LNCaP clone FGC (cell line): ENCODE results near the gene DGKD.

Experiments
- DNase-seq: peaks from one replicate; pipeline ENCODE4 v3.0.0-alpha.2; 2011; ENCODE audit warnings: low read depth
- H3K4me3 ChIP-seq: 2 replicates; pipeline ENCODE4 v1.5.1; 2011; ENCODE audit warnings: mild to moderate bottlenecking, low read depth, low read length, control low read depth
- TF ChIP-seq, protein P1 (sequence below): IDR thresholded peaks from 2 replicates; pipeline ENCODE4 v1.5.1; 2012; ENCODE audit warnings: mild to moderate bottlenecking; ENCODE audit not compliant: control insufficient read depth, insufficient read depth; ENCODE audit errors: extremely low read depth

The DGKD gene

DNA sequence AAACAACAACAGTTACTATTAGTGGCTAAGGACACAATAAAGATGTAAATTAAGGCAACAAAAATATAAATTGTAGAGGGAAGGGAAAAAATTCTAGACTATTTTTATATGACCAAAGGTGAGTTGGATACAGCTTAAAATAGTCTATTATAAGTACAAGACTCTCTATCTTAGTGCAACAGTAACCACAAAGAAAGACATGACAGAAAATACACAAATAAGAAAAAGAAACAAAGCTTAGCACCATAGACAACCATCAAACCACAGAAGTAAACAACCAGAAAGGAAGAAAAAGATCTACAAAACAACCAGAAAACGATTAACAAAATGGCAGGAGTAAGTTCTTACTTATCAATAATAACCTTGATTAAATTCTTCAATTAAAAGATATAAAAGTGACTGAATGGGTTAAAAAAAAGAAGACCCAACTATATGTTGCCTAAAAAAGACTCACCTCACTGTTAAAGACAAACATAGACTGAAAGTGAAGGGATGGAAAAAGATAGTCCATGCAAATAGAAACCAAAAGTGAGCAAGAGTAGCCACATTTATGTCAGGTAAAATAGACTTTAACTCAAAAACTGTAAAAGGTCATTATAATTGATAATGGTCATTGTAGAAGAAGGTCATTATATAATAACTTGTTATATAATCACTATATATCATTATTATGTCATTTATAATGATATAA is 149.8 kb downstream of the DGKD start:
- no peak for DNase-seq
- H3K4me3 ChIP-seq, result no peak overlapping the region
- TF ChIP-seq, protein P1, sequence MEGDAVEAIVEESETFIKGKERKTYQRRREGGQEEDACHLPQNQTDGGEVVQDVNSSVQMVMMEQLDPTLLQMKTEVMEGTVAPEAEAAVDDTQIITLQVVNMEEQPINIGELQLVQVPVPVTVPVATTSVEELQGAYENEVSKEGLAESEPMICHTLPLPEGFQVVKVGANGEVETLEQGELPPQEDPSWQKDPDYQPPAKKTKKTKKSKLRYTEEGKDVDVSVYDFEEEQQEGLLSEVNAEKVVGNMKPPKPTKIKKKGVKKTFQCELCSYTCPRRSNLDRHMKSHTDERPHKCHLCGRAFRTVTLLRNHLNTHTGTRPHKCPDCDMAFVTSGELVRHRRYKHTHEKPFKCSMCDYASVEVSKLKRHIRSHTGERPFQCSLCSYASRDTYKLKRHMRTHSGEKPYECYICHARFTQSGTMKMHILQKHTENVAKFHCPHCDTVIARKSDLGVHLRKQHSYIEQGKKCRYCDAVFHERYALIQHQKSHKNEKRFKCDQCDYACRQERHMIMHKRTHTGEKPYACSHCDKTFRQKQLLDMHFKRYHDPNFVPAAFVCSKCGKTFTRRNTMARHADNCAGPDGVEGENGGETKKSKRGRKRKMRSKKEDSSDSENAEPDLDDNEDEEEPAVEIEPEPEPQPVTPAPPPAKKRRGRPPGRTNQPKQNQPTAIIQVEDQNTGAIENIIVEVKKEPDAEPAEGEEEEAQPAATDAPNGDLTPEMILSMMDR, result no peak

DNA sequence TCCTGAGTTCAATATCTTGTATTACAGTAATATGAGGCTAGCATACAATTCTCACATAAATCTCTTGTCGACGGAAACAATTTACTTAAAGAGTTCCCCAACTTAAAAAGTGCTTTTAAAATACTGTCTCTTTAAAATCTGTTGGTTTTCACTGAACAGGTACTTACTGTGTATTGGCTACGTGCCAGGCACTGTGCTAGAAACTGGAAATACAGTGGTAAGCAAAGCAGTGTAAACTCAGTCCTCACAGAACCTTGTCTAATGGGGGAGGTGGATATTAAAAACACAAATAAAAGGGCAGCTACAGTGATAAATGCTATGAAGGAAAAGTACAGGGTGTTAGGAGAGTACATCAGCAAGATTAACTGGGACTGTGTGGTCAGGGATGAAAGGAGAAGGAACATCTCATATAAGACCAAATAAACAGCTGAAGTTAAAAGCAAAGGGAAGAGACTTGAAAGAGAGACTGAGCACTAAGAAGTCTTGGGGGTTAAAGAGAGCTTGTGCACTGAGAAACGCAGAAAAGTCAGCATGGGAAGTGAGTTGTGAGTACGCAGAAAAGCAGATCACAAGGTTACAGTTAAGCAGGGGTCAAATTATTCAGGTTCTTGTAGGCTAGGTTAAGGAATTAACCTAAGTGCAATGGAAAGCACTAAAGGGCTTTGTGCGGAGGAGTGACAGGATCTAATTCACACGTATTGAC is 159.8 kb downstream of the DGKD start:
- no peak overlapping the region for H3K4me3 ChIP-seq
- TF ChIP-seq, protein P1, result no peak
- DNase-seq, result peak; percentile 35

DNA sequence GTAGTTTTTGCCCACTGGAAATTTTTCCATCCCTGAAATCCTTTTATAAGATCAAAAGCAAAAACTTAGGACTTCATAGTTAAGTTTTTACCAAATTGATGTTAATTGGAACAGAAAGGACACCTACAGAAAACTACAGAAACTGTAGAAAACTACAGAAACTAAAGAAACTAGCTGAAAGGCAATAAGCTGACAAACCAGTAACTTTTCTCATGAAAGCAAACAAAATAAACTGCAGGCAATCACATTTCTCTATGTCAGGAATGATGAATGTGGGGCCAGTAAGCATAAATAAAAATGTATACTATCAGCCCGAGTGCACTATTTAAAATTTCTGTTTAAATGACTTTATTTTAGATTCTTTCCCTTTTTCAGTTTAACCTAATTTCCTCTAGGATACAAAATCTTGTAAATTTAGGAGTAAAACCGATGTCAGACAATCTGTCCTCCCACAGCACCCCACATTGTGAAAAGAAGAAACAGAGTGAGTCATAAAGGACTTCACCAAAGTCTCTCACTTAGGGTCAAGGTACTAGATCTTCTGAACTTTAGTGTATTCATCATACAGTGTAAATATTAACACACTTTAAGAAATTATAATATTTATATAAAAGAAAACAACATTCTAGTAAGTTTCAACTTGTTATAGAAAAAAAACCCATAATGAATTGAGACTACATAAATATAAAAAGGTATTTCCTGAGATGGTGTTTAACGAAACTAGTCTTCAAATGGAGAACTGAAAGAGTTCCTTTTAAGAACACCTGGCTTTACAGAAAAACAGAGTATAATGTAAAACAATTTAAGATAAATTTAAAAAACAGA is 165.7 kb downstream of the DGKD start:
- TF ChIP-seq, protein P1, result no peak
- DNase-seq, result no peak
- no peak overlapping the region for H3K4me3 ChIP-seq
